22Rv1 (cell line): ENCODE data around the gene CASP3.

Experiments
- ZFX ChIP-seq: fragments of 450-650 bp; IDR thresholded peaks from 2 replicates; pipeline ENCODE4 v1.6.1; 2017; ENCODE audit warnings: antibody characterized with exemption, borderline replicate concordance
- TF ChIP-seq, protein P1 (sequence below): fragments of 450-650 bp; IDR thresholded peaks from 2 replicates; pipeline ENCODE4 v1.5.1; 2017; ENCODE audit warnings: mild to moderate bottlenecking

- TF ChIP-seq, protein P1, sequence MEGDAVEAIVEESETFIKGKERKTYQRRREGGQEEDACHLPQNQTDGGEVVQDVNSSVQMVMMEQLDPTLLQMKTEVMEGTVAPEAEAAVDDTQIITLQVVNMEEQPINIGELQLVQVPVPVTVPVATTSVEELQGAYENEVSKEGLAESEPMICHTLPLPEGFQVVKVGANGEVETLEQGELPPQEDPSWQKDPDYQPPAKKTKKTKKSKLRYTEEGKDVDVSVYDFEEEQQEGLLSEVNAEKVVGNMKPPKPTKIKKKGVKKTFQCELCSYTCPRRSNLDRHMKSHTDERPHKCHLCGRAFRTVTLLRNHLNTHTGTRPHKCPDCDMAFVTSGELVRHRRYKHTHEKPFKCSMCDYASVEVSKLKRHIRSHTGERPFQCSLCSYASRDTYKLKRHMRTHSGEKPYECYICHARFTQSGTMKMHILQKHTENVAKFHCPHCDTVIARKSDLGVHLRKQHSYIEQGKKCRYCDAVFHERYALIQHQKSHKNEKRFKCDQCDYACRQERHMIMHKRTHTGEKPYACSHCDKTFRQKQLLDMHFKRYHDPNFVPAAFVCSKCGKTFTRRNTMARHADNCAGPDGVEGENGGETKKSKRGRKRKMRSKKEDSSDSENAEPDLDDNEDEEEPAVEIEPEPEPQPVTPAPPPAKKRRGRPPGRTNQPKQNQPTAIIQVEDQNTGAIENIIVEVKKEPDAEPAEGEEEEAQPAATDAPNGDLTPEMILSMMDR, result no peak
- no peak for TF ChIP-seq ZFX
These were observed 12.3 kb downstream of the CASP3 start for GRCh38 chr4:184636897-184637296.
